GM23338 (cell line): Measurements from ENCODE around the gene RHOBTB3.

Source experiments
- CREB1 ChIP-seq: fragments of 250-450 bp; sonication (Bioruptor Pico); IDR thresholded peaks from 2 replicates; pipeline ENCODE4 v1.5.0; 2020; ENCODE audit warnings: low read depth, mild to moderate bottlenecking, moderate library complexity
- CTCF ChIP-seq, 2 experiments: fragments of 200-600 bp in 1 of 2; sonication (generic) in 1 of 2; conservative IDR thresholded peaks; 2 replicates each; pipeline versions ENCODE4 v1.5.1 to v1.6.1; 2016 to 2017; ENCODE audit warnings: antibody characterized with exemption in 2 of 2, low read depth in 2 of 2, mild to moderate bottlenecking in 2 of 2, moderate library complexity in 1 of 2
- EZH2 ChIP-seq: fragments of 200-600 bp; sonication (generic); IDR thresholded peaks from one replicate; pipeline ENCODE4 v1.8.0; 2017; ENCODE audit warnings: antibody characterized with exemption, mild to moderate bottlenecking, low read depth; ENCODE audit not compliant: unreplicated experiment
- JUNB ChIP-seq: IDR thresholded peaks from one replicate; pipeline ENCODE4 v1.6.1; 2016; ENCODE audit warnings: antibody characterized with exemption; ENCODE audit not compliant: unreplicated experiment
- POLR2AphosphoS5 ChIP-seq: IDR thresholded peaks from 2 replicates; pipeline ENCODE4 v1.6.1; 2016; ENCODE audit warnings: antibody characterized with exemption, low read depth
- ZNF331 ChIP-seq: fragments of 250-450 bp; sonication (Bioruptor Pico); IDR thresholded peaks from 2 replicates; pipeline ENCODE4 v1.5.0; 2020; ENCODE audit warnings: low read depth, mild to moderate bottlenecking, moderate library complexity
- TF ChIP-seq, protein P1 (sequence below): IDR thresholded peaks from one replicate; pipeline ENCODE4 v1.6.1; 2018; ENCODE audit warnings: antibody characterized with exemption; ENCODE audit not compliant: unreplicated experiment

- TF ChIP-seq CTCF (conservative IDR thresholded peaks at IDR 0.05; ENCODE audit: low read depth in 2 of 2) (no peak), JUNB (no peak), CREB1 (no peak), POLR2AphosphoS5 (no peak), EZH2 (no peak), ZNF331 (CRISPR knock-in tag) (no peak)
- TF ChIP-seq, protein P1, sequence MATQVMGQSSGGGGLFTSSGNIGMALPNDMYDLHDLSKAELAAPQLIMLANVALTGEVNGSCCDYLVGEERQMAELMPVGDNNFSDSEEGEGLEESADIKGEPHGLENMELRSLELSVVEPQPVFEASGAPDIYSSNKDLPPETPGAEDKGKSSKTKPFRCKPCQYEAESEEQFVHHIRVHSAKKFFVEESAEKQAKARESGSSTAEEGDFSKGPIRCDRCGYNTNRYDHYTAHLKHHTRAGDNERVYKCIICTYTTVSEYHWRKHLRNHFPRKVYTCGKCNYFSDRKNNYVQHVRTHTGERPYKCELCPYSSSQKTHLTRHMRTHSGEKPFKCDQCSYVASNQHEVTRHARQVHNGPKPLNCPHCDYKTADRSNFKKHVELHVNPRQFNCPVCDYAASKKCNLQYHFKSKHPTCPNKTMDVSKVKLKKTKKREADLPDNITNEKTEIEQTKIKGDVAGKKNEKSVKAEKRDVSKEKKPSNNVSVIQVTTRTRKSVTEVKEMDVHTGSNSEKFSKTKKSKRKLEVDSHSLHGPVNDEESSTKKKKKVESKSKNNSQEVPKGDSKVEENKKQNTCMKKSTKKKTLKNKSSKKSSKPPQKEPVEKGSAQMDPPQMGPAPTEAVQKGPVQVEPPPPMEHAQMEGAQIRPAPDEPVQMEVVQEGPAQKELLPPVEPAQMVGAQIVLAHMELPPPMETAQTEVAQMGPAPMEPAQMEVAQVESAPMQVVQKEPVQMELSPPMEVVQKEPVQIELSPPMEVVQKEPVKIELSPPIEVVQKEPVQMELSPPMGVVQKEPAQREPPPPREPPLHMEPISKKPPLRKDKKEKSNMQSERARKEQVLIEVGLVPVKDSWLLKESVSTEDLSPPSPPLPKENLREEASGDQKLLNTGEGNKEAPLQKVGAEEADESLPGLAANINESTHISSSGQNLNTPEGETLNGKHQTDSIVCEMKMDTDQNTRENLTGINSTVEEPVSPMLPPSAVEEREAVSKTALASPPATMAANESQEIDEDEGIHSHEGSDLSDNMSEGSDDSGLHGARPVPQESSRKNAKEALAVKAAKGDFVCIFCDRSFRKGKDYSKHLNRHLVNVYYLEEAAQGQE = no peak
Observed at GRCh38 chr5:95718738-95719137, 12.4 kb upstream of the RHOBTB3 start.
